SK-N-SH (cell line): ENCODE data around the gene PIAS1. TPM values are rescaled to one million over a fixed set of nuclear protein-coding genes. Genes with fewer than 3 reads are reported as not detected.

ENCODE experiments used
- CTCF ChIA-PET: fragments of 300-600, 350-600 bp; formaldehyde crosslinking; extraction: SDS; loops from one replicate; lab custom pipeline; 2021; lab: Yijun Ruan, JAX
- POLR2A ChIA-PET: fragments of 350-600 bp; sonication (Branson Sonifier 250); formaldehyde crosslinking; extraction: SDS; loops from one replicate; lab custom pipeline; 2020; ENCODE audit warnings: antibody characterized with exemption, inconsistent platforms; lab: Yijun Ruan, JAX
- DNase-seq: peaks from one replicate; pipeline ENCODE4 v3.0.0; 2012
- H2AFZ ChIP-seq: fragments of 200-600 bp; sonication (generic); 2 replicates; pipeline ENCODE4 v1.8.1; 2016; ENCODE audit warnings: antibody characterized with exemption, mild to moderate bottlenecking, low read depth
- H3F3A ChIP-seq: fragments of 200-600 bp; sonication (generic); replicated peaks from 2 replicates; pipeline ENCODE3; 2016; ENCODE audit warnings: antibody characterized with exemption, mild to moderate bottlenecking; ENCODE audit not compliant: insufficient read depth
- H3K27ac ChIP-seq, 2 experiments: fragments of 200-500 bp in 1 of 2; fragments of 200-600 bp in 1 of 2; sonication (Bioruptor generic) in 1 of 2; sonication (generic), shearing (Covaris generic) in 1 of 2; 2 replicates each; pipeline versions ENCODE4 v1.5.1 to v1.6.1; 2014 to 2016; ENCODE audit warnings: low read depth in 2 of 2, inconsistent platforms in 1 of 2, low read length in 1 of 2, mild to moderate bottlenecking in 1 of 2, mixed read lengths in 1 of 2
- H3K27me3 ChIP-seq: fragments of 200-600 bp; sonication (generic), shearing (Covaris generic); 2 replicates; pipeline ENCODE4 v1.6.1; 2016; ENCODE audit warnings: mixed run types; ENCODE audit not compliant: insufficient read depth
- H3K36me3 ChIP-seq, 2 experiments: fragments of 200-500 bp in 1 of 2; fragments of 200-600 bp in 1 of 2; sonication (Bioruptor generic) in 1 of 2; sonication (generic) in 1 of 2; replicated peaks in 1 of 2; 2 replicates each; pipeline versions ENCODE3 to v1.5.1; 2014 to 2016; ENCODE audit warnings: low read length in 1 of 2, mild to moderate bottlenecking in 1 of 2; ENCODE audit not compliant: insufficient read depth in 2 of 2, control insufficient read depth in 1 of 2
- H3K4me1 ChIP-seq, 2 experiments: fragments of 200-500 bp in 1 of 2; fragments of 200-600 bp in 1 of 2; sonication (Bioruptor generic) in 1 of 2; sonication (generic), shearing (Covaris generic) in 1 of 2; 2 replicates each; pipeline versions ENCODE4 v1.5.1 to v1.6.1; 2014 to 2016; ENCODE audit warnings: low read depth in 1 of 2, low read length in 1 of 2, mixed run types in 1 of 2; ENCODE audit not compliant: insufficient read depth in 2 of 2, control insufficient read depth in 1 of 2
- H3K4me2 ChIP-seq: fragments of 200-600 bp; sonication (generic), shearing (Covaris generic); 2 replicates; pipeline ENCODE4 v1.6.1; 2017; ENCODE audit warnings: mixed run types
- H3K4me3 ChIP-seq, 2 experiments: fragments of 200-500 bp in 1 of 2; fragments of 200-600 bp in 1 of 2; sonication (Bioruptor generic) in 1 of 2; sonication (generic), shearing (Covaris generic) in 1 of 2; 2 replicates each; pipeline versions ENCODE4 v1.5.1 to v1.8.1; 2014 to 2016; ENCODE audit warnings: low read depth in 2 of 2, inconsistent platforms in 1 of 2, low read length in 1 of 2, mild to moderate bottlenecking in 1 of 2, mixed read lengths in 1 of 2, moderate library complexity in 1 of 2
- H3K79me2 ChIP-seq: fragments of 200-600 bp; sonication (generic); 2 replicates; pipeline ENCODE4 v1.8.1; 2017; ENCODE audit warnings: mild to moderate bottlenecking; ENCODE audit not compliant: insufficient read depth
- H3K9ac ChIP-seq: fragments of 200-600 bp; sonication (generic); 2 replicates; pipeline ENCODE4 v1.6.1; 2017; ENCODE audit warnings: mixed run types
- H3K9me2 ChIP-seq: fragments of 200-600 bp; sonication (generic); 2 replicates; pipeline ENCODE4 v1.6.1; 2017; ENCODE audit warnings: mixed run types
- H3K9me3 ChIP-seq: fragments of 200-600 bp; sonication (generic); 2 replicates; pipeline ENCODE4 v1.6.1; 2017; ENCODE audit warnings: mixed run types, mild to moderate bottlenecking, moderate library complexity
- H4K20me1 ChIP-seq: fragments of 200-600 bp; sonication (generic); 2 replicates; pipeline ENCODE4 v1.6.1; 2017; ENCODE audit warnings: mild to moderate bottlenecking, mixed run types; ENCODE audit not compliant: insufficient read depth
- EZH2phosphoT487 ChIP-seq: fragments of 200-600 bp; sonication (generic); IDR thresholded peaks from 2 replicates; pipeline ENCODE4 v1.6.1; 2017; ENCODE audit warnings: low read depth, mixed run types, mild to moderate bottlenecking, antibody characterized with exemption, moderate library complexity, borderline replicate concordance
- FOXM1 ChIP-seq: IDR thresholded peaks from 2 replicates; pipeline ENCODE4 v1.4.0; 2012; ENCODE audit warnings: low read depth, mild to moderate bottlenecking
- GABPA ChIP-seq: IDR thresholded peaks from 2 replicates; pipeline ENCODE4 v1.4.0; 2012; ENCODE audit warnings: low read depth, mild to moderate bottlenecking
- GATA2 ChIP-seq: sonication (generic); formaldehyde crosslinking; IDR thresholded peaks from 2 replicates; pipeline ENCODE4 v1.5.0; 2020; ENCODE audit warnings: mild to moderate bottlenecking, missing genetic modification reagents
- MXI1 ChIP-seq: IDR thresholded peaks from 2 replicates; pipeline ENCODE4 v1.6.1; 2012; ENCODE audit warnings: mild to moderate bottlenecking, low read depth, low read length, improper control_type of control experiment
- NFIC ChIP-seq: IDR thresholded peaks from 2 replicates; pipeline ENCODE4 v1.4.0; 2012; ENCODE audit warnings: borderline replicate concordance
- POLR2AphosphoS5 ChIP-seq: IDR thresholded peaks from 2 replicates; pipeline ENCODE4 v1.6.1; 2012; ENCODE audit warnings: low read depth, low read length
- SIN3A ChIP-seq: IDR thresholded peaks from 2 replicates; pipeline ENCODE4 v1.6.1; 2012; ENCODE audit warnings: low read depth, mild to moderate bottlenecking, low read length, moderate library complexity, borderline replicate concordance
- SMC3 ChIP-seq: IDR thresholded peaks from 2 replicates; pipeline ENCODE4 v1.6.1; 2012; ENCODE audit warnings: low read depth, low read length, improper control_type of control experiment
- TEAD4 ChIP-seq: IDR thresholded peaks from 2 replicates; pipeline ENCODE4 v1.4.0; 2012; ENCODE audit warnings: mild to moderate bottlenecking, borderline replicate concordance; ENCODE audit not compliant: insufficient read depth
- YY1 ChIP-seq: IDR thresholded peaks from 2 replicates; pipeline ENCODE4 v1.4.0; 2012; ENCODE audit warnings: low read depth, mild to moderate bottlenecking
- WGBS: methylation state at CpG from one replicate; pipeline ENCODE4 v1.1.6; 2017; ENCODE audit warnings: low lambda C conversion rate; 5-methylcytosine and 5-hydroxymethylcytosine counted together
- polyA plus RNA-seq, 3 experiments: library from polyadenylated mRNA; depleted of rRNA; stranded (reverse); fragments of >200 nt; gene quantifications; 2 replicates each; pipeline ENCODE4 v1.2.3, GENCODE V29; 2012
- TF ChIP-seq, protein P1 (sequence below): fragments of 150-350 bp; IDR thresholded peaks from 2 replicates; pipeline ENCODE4 v1.6.1; 2016; ENCODE audit warnings: mild to moderate bottlenecking, low read depth, low read length
- TF ChIP-seq, protein P2 (sequence below): fragments of 150-350 bp; IDR thresholded peaks from 2 replicates; pipeline ENCODE4 v1.6.1; 2017; ENCODE audit warnings: antibody characterized with exemption, low read length, low read depth, borderline replicate concordance
- TF ChIP-seq, protein P3 (sequence below): IDR thresholded peaks from 2 replicates; pipeline ENCODE4; 2012
- TF ChIP-seq, protein P4 (sequence below): IDR thresholded peaks from 2 replicates; pipeline ENCODE4 v1.4.0; 2012; ENCODE audit warnings: low read depth, borderline replicate concordance
- TF ChIP-seq, protein P5 (sequence below): IDR thresholded peaks from 2 replicates; pipeline ENCODE4 v1.4.0; 2012; ENCODE audit warnings: low read depth
- TF ChIP-seq, protein P6 (sequence below): IDR thresholded peaks from 2 replicates; pipeline ENCODE4 v1.4.0; 2012; ENCODE audit warnings: low read depth, borderline replicate concordance

The PIAS1 gene
- polyA plus RNA-seq, 1 of the 3 experiments (the other 2 are of a cell fraction): 9.0 TPM

DNA sequence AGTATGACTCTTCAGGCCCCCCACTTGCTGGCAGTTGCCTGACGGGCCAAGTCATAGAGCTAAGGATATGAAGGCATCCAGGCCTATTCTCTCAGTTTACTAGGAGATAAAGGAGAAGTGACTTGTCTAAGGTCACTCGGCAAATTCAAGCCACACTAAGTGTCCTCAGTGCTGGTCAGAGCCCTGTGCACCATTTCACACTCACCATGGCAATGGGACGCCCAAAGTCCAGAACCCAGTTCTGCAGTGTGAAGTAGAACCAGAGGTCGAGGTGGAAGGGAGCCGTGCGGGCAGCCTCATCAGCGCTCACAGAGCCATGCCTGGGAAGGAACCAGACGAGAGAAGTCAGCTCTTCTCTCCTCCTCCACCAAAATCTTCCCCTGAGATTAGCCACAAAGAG, 164.2 kb downstream of the PIAS1 start:
- CTCF ChIA-PET: interaction anchor here (1.4 to 3.4 kb wide), 4 partner anchors 8 to 356 kb away, joined by 4 to 23 read pairs (median 8); no protein-coding TSS in a partner anchor
- no peak overlapping the region for H3K4me3 ChIP-seq

More for the DNA sequence above, 164.2 kb downstream of the PIAS1 start:
- Histone ChIP-seq H3K9ac (no peak overlapping the region), H3K36me3 (peaks cover 5 to 13% of the 10 kb centered on the region in 2 experiments), H3K4me1 (no peaks in the 10 kb centered on the region), H4K20me1 (no peaks in the 10 kb centered on the region), H3K79me2 (peaks cover 35% of the 10 kb centered on the region; the same call in 1 of the 2 replicates), H3K27ac (no peak overlapping the region), H2AFZ (no peak overlapping the region), H3K9me2 (no peaks in the 10 kb centered on the region), H3K27me3 (no peaks in the 10 kb centered on the region), H3K4me2 (no peak overlapping the region), H3K9me3 (no peaks in the 10 kb centered on the region), H3F3A (no peaks in the 10 kb centered on the region)
- 99% methylated on average over 8 of the region's 8 CpGs for WGBS
- POLR2A ChIA-PET: no interaction called here
- no peak for TF ChIP-seq SMC3
- TF ChIP-seq, protein P1, sequence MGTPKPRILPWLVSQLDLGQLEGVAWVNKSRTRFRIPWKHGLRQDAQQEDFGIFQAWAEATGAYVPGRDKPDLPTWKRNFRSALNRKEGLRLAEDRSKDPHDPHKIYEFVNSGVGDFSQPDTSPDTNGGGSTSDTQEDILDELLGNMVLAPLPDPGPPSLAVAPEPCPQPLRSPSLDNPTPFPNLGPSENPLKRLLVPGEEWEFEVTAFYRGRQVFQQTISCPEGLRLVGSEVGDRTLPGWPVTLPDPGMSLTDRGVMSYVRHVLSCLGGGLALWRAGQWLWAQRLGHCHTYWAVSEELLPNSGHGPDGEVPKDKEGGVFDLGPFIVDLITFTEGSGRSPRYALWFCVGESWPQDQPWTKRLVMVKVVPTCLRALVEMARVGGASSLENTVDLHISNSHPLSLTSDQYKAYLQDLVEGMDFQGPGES: no peak
- no peak for TF ChIP-seq GATA2
- TF ChIP-seq FOXM1: no peak
- TF ChIP-seq MXI1: no peak
- no peak for TF ChIP-seq SIN3A
- TF ChIP-seq EZH2phosphoT487: no peak
- TF ChIP-seq, protein P2, sequence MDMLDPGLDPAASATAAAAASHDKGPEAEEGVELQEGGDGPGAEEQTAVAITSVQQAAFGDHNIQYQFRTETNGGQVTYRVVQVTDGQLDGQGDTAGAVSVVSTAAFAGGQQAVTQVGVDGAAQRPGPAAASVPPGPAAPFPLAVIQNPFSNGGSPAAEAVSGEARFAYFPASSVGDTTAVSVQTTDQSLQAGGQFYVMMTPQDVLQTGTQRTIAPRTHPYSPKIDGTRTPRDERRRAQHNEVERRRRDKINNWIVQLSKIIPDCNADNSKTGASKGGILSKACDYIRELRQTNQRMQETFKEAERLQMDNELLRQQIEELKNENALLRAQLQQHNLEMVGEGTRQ: no peak
- no peak for TF ChIP-seq TEAD4
- TF ChIP-seq POLR2AphosphoS5: no peak
- TF ChIP-seq, protein P3, sequence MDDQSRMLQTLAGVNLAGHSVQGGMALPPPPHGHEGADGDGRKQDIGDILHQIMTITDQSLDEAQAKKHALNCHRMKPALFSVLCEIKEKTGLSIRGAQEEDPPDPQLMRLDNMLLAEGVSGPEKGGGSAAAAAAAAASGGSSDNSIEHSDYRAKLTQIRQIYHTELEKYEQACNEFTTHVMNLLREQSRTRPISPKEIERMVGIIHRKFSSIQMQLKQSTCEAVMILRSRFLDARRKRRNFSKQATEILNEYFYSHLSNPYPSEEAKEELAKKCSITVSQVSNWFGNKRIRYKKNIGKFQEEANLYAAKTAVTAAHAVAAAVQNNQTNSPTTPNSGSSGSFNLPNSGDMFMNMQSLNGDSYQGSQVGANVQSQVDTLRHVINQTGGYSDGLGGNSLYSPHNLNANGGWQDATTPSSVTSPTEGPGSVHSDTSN: no peak
- TF ChIP-seq, protein P4, sequence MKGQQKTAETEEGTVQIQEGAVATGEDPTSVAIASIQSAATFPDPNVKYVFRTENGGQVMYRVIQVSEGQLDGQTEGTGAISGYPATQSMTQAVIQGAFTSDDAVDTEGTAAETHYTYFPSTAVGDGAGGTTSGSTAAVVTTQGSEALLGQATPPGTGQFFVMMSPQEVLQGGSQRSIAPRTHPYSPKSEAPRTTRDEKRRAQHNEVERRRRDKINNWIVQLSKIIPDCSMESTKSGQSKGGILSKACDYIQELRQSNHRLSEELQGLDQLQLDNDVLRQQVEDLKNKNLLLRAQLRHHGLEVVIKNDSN: no peak
- TF ChIP-seq, protein P5, sequence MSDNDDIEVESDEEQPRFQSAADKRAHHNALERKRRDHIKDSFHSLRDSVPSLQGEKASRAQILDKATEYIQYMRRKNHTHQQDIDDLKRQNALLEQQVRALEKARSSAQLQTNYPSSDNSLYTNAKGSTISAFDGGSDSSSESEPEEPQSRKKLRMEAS: no peak
- TF ChIP-seq YY1: no peak
- TF ChIP-seq, protein P6, sequence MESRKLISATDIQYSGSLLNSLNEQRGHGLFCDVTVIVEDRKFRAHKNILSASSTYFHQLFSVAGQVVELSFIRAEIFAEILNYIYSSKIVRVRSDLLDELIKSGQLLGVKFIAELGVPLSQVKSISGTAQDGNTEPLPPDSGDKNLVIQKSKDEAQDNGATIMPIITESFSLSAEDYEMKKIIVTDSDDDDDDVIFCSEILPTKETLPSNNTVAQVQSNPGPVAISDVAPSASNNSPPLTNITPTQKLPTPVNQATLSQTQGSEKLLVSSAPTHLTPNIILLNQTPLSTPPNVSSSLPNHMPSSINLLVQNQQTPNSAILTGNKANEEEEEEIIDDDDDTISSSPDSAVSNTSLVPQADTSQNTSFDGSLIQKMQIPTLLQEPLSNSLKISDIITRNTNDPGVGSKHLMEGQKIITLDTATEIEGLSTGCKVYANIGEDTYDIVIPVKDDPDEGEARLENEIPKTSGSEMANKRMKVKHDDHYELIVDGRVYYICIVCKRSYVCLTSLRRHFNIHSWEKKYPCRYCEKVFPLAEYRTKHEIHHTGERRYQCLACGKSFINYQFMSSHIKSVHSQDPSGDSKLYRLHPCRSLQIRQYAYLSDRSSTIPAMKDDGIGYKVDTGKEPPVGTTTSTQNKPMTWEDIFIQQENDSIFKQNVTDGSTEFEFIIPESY: no peak
- no peak for TF ChIP-seq GABPA
- TF ChIP-seq NFIC: no peak
- DNase-seq: no peak
